HL-60/S4 treated with retinoic acid at 250 ng/mL for 4 days and 3 days (cell line): Measurements from ENCODE around the gene TRIM71.
"Not testable (repeated sequence)": the region's sequence is repeated elsewhere in the genome, so short reads cannot be mapped to it uniquely, and the experiment has no call there.

Experiments used
- in situ Hi-C: fragments of 300-500 bp; cut with MboI; formaldehyde crosslinking; loops from 2 replicates; pipeline ENCODE4 v1.7.0; 2022; ENCODE audit warnings: low sequenced_read_pairs

Gene TRIM71

GRCh38 chr3:32819551-32820348 is 2.0 kb downstream of the TRIM71 start:
- in situ Hi-C loops: no loop called here

GRCh38 chr3:32820430-32820829 is 2.6 kb downstream of the TRIM71 start:
- in situ Hi-C loops: no loop called here

GRCh38 chr3:32820971-32821685 is 3.3 kb downstream of the TRIM71 start:
- in situ Hi-C loops: no loop called here

- in situ Hi-C loops: no loop called here
Measured at GRCh38 chr3:32821686-32822296, 4.0 kb downstream of the TRIM71 start.

- in situ Hi-C loops: no loop called here
Measured at GRCh38 chr3:32822609-32823498, 5.1 kb downstream of the TRIM71 start.

- in situ Hi-C loops: not testable (repeated sequence)
Measured at GRCh38 chr3:32823641-32824184, 5.9 kb downstream of the TRIM71 start.

- in situ Hi-C loops: no loop called here
Measured at GRCh38 chr3:32825601-32826375, 8.0 kb downstream of the TRIM71 start.

GRCh38 chr3:32831062-32831461 is 13.3 kb downstream of the TRIM71 start:
- in situ Hi-C loops: no loop called here

GRCh38 chr3:32831791-32832190 is 14.0 kb downstream of the TRIM71 start:
- in situ Hi-C loops: no loop called here

- in situ Hi-C loops: no loop called here
Measured at GRCh38 chr3:32832193-32832592, 14.4 kb downstream of the TRIM71 start.

GRCh38 chr3:32835049-32835371 is 17.2 kb downstream of the TRIM71 start:
- in situ Hi-C loops: no loop called here

- in situ Hi-C loops: no loop called here
Measured at GRCh38 chr3:32835961-32836360, 18.2 kb downstream of the TRIM71 start.

- in situ Hi-C loops: no loop called here
Measured at GRCh38 chr3:32836601-32837000, 18.8 kb downstream of the TRIM71 start.

- in situ Hi-C loops: no loop called here
Measured at GRCh38 chr3:32837366-32837765, 19.6 kb downstream of the TRIM71 start.

GRCh38 chr3:32837789-32838188 is 20.0 kb downstream of the TRIM71 start:
- in situ Hi-C loops: no loop called here

- in situ Hi-C loops: no loop called here
Measured at GRCh38 chr3:32839714-32840085, 21.9 kb downstream of the TRIM71 start.

- in situ Hi-C loops: no loop called here
Measured at GRCh38 chr3:32840086-32840841, 22.5 kb downstream of the TRIM71 start.

GRCh38 chr3:32841341-32841740 is 23.5 kb downstream of the TRIM71 start:
- in situ Hi-C loops: no loop called here

- in situ Hi-C loops: no loop called here
Measured at GRCh38 chr3:32841867-32842470, 24.2 kb downstream of the TRIM71 start.
